Measurements from ENCODE around the gene SMPD3. TPM values are rescaled to one million over a fixed set of nuclear protein-coding genes. Genes with fewer than 3 reads are reported as not detected.

Gene SMPD3
- total RNA-seq, 4 donors from 2014 or later: 2.3 TPM; not detected in 3

- H3K4me1 ChIP-seq: peaks cover 0 to 7% of the 10 kb centered on the region in 2 donors
- peaks cover 0 to 44% of the 10 kb centered on the region in 2 donors for H3K36me3 ChIP-seq
- in situ Hi-C loops (cut with MboI; ENCODE audit: low sequenced_read_pairs in 4 of 4) (loop anchor here in 1 of 4 donors (5.0 kb wide), 1 partner anchor 82 kb away; no protein-coding TSS in a partner anchor), intact Hi-C loops (cut with DNase I; ENCODE audit: low total_unique reads) (no loop called here)
- no peak overlapping the region for H3K27ac ChIP-seq
- H3K9me3 ChIP-seq: no peaks in the 10 kb centered on the region
- ATAC-seq (no peak), DNase-seq (no peak)
- no peak for TF ChIP-seq POLR2A (IDR thresholded peaks at IDR 0.05)
- no peak for TF ChIP-seq CTCF (IDR thresholded peaks at IDR 0.05 in 4 of 5, conservative IDR thresholded peaks at IDR 0.05 in 1 of 5)
- no peaks in the 10 kb centered on the region for H3K27me3 ChIP-seq
- H3K4me3 ChIP-seq: no peak overlapping the region
Observed at GRCh38 chr16:68324336-68324735, 124.0 kb downstream of the SMPD3 start.

- Histone ChIP-seq H3K4me3 (no peak overlapping the region), H3K36me3 (peaks cover 0 to 52% of the 10 kb centered on the region in 2 donors), H3K9me3 (no peaks in the 10 kb centered on the region), H3K27me3 (no peaks in the 10 kb centered on the region), H3K27ac (no peak overlapping the region), H3K4me1 (no peaks in the 10 kb centered on the region)
- DNase-seq: no peak
- in situ Hi-C loops (cut with MboI; ENCODE audit: low sequenced_read_pairs in 4 of 4) (no loop called here), intact Hi-C loops (cut with DNase I; ENCODE audit: low total_unique reads) (no loop called here)
- ATAC-seq: no peak
- TF ChIP-seq CTCF (IDR thresholded peaks at IDR 0.05 in 4 of 5, conservative IDR thresholded peaks at IDR 0.05 in 1 of 5) (no peak), POLR2A (IDR thresholded peaks at IDR 0.05) (no peak)
Observed at GRCh38 chr16:68319185-68319908, 129.0 kb downstream of the SMPD3 start.

GRCh38 chr16:68313116-68313515, 135.2 kb downstream of the SMPD3 start:
- TF ChIP-seq CTCF (IDR thresholded peaks at IDR 0.05 in 4 of 5, conservative IDR thresholded peaks at IDR 0.05 in 1 of 5): no peak
- no peak for TF ChIP-seq POLR2A (IDR thresholded peaks at IDR 0.05)
- H3K36me3 ChIP-seq: peaks cover 0 to 41% of the 10 kb centered on the region in 2 donors
- in situ Hi-C loops (cut with MboI; ENCODE audit: low sequenced_read_pairs in 4 of 4): no loop called here

GRCh38 chr16:68310774-68311511, 137.4 kb downstream of the SMPD3 start, which contains the start of the genes PRMT7 and SLC7A6OS:
Gene PRMT7, plus strand, starts transcription at chr16:68311019. Its CDS starts 4,961 bp downstream, at chr16:68315980.
Gene SLC7A6OS, minus strand, starts transcription at chr16:68310946. Its CDS starts 20 bp downstream, at chr16:68310926.
- no peaks in the 10 kb centered on the region for H3K27me3 ChIP-seq
- DNase-seq (peak; percentile 84 to 88), ATAC-seq (peak; percentile 92 to 95)
- in situ Hi-C loops (cut with MboI; ENCODE audit: low sequenced_read_pairs in 4 of 4) (no loop called here), intact Hi-C loops (cut with DNase I; ENCODE audit: low total_unique reads) (loop anchor here (1.0 to 5.0 kb wide), 3 partner anchors 23 to 64 kb away; partner anchors contain the start of genes PLA2G15 and SLC7A6)
- H3K27ac ChIP-seq: peak within 1 kb of the TSS; percentile 87 to 91 (median 90)
- peaks cover 28 to 41% of the 10 kb centered on the region in 2 donors for H3K4me1 ChIP-seq
- H3K4me3 ChIP-seq: peak within 1 kb of the TSS; percentile 71 to 98 (median 82)
- TF ChIP-seq POLR2A (IDR thresholded peaks at IDR 0.05) (peak; percentile 87 to 88), CTCF (IDR thresholded peaks at IDR 0.05 in 4 of 5, conservative IDR thresholded peaks at IDR 0.05 in 1 of 5) (peak in 4 of 5 experiments; percentile 25 to 62 (median 44))
- H3K36me3 ChIP-seq: peaks cover 0 to 41% of the 10 kb centered on the region in 2 donors
- H3K9me3 ChIP-seq: no peaks in the 10 kb centered on the region

More at GRCh38 chr16:68313116-68313515, 135.2 kb downstream of the SMPD3 start:
- no peak for ATAC-seq
- no peak for DNase-seq
- peaks cover 28 to 41% of the 10 kb centered on the region in 2 donors for H3K4me1 ChIP-seq
- H3K4me3 ChIP-seq: no peak overlapping the region
- intact Hi-C loops (cut with DNase I; ENCODE audit: low total_unique reads): loop anchor here (5.0 kb wide), 2 partner anchors 51 to 66 kb away; partner anchors contain the start of genes PLA2G15 and SLC7A6
- no peaks in the 10 kb centered on the region for H3K27me3 ChIP-seq
- H3K9me3 ChIP-seq: no peaks in the 10 kb centered on the region
- H3K27ac ChIP-seq: peak overlapping the region in 1 of 4 donors; percentile 34

Data from gastrocnemius medialis (tissue), 4 donors.